Endothelial cell of umbilical vein (primary cell): ENCODE data around the gene STAG1. TPM values are rescaled to one million over a fixed set of nuclear protein-coding genes. Genes with fewer than 3 reads are reported as not detected.

Source experiments
- BruUV-seq: library from RNA; stranded (reverse); fragments of 400-500 nt; replicated peaks from 2 replicates; lab custom pipeline; 2021; lab: Mats Ljungman, UMichigan
- CTCF ChIA-PET: fragments of 300-600, 350-600 bp; sonication (Branson Sonifier 250); formaldehyde crosslinking; loops from one replicate; lab custom pipeline; 2021; ENCODE audit warnings: antibody characterized with exemption, inconsistent platforms; lab: Charles Lee
- POLR2A ChIA-PET: fragments of 300-600, 350-600 bp; sonication (Branson Sonifier 250); formaldehyde crosslinking; loops from one replicate; lab custom pipeline; 2021; ENCODE audit warnings: antibody characterized with exemption, inconsistent platforms; lab: Charles Lee
- DNase-seq: peaks from one replicate; pipeline ENCODE4 v3.0.0-alpha.2; 2011; ENCODE audit warnings: low read depth, low spot score
- FAIRE-seq: peaks from 2 replicates; lab custom pipeline; 2011; peaks lifted over from hg19 to GRCh38; lab: Jason Lieb, UNC
- H2AFZ ChIP-seq: 2 replicates; pipeline ENCODE4 v1.6.0; 2012; ENCODE audit warnings: low read depth, low read length, control low read depth, inconsistent platforms
- H3K27ac ChIP-seq: 2 replicates; pipeline ENCODE4 v1.5.1; 2011; ENCODE audit warnings: low read depth, mild to moderate bottlenecking, control low read depth, low read length, moderate library complexity; ENCODE audit not compliant: insufficient read depth
- H3K27me3 ChIP-seq, 2 experiments: 2 replicates each; pipeline versions ENCODE4 v1.6.0 to v1.6.1; 2011; ENCODE audit warnings: low read length in 2 of 2, mixed read lengths in 1 of 2; ENCODE audit not compliant: control insufficient read depth in 2 of 2, insufficient read depth in 2 of 2
- H3K36me3 ChIP-seq, 2 experiments: 2 replicates in 1 of 2; 3 replicates in 1 of 2; pipeline ENCODE4 v1.5.1; 2011; ENCODE audit warnings: low read length in 2 of 2, mild to moderate bottlenecking in 1 of 2, moderate library complexity in 1 of 2; ENCODE audit not compliant: control insufficient read depth in 2 of 2, insufficient read depth in 2 of 2; ENCODE audit errors: extremely low read depth in 1 of 2
- H3K4me1 ChIP-seq: 3 replicates; pipeline ENCODE4 v1.5.1; 2011; ENCODE audit warnings: mild to moderate bottlenecking, low read length; ENCODE audit not compliant: control insufficient read depth, insufficient read depth; ENCODE audit errors: extremely low read depth
- H3K4me2 ChIP-seq: 2 replicates; pipeline ENCODE4 v1.6.1; 2011; ENCODE audit warnings: low read length, control low read depth, mixed read lengths; ENCODE audit not compliant: insufficient read depth
- H3K4me3 ChIP-seq, 3 experiments: fragments of 200-600 bp in 1 of 3; sonication (generic), shearing (Covaris generic) in 1 of 3; replicated peaks in 1 of 3; 2 replicates each; pipeline ENCODE4 v1.5.1; 2011 to 2016; ENCODE audit warnings: control low read depth in 3 of 3, low read length in 3 of 3, mild to moderate bottlenecking in 2 of 3, inconsistent platforms in 1 of 3, low read depth in 1 of 3, moderate library complexity in 1 of 3; ENCODE audit not compliant: insufficient read depth in 1 of 3
- H3K79me2 ChIP-seq: 2 replicates; pipeline ENCODE4 v1.6.0; 2012; ENCODE audit warnings: low read length, inconsistent platforms; ENCODE audit not compliant: control insufficient read depth, insufficient read depth
- H3K9ac ChIP-seq: replicated peaks from 2 replicates; pipeline ENCODE3; 2011; ENCODE audit warnings: low read length, control low read depth; ENCODE audit not compliant: insufficient read depth; ENCODE audit errors: extremely low read depth
- H3K9me1 ChIP-seq: replicated peaks from 3 replicates; pipeline ENCODE4 v1.6.0; 2011; ENCODE audit warnings: mild to moderate bottlenecking, low read length; ENCODE audit not compliant: control insufficient read depth, insufficient read depth; ENCODE audit errors: extremely low read depth
- H3K9me3 ChIP-seq: replicated peaks from 2 replicates; pipeline ENCODE4 v1.5.1; 2012; ENCODE audit warnings: low read length, inconsistent platforms; ENCODE audit not compliant: control insufficient read depth, insufficient read depth
- H4K20me1 ChIP-seq: replicated peaks from 2 replicates; pipeline ENCODE3; 2011; ENCODE audit warnings: mild to moderate bottlenecking, low read length; ENCODE audit not compliant: control insufficient read depth, insufficient read depth; ENCODE audit errors: extremely low read depth
- CTCF ChIP-seq, 2 donors: IDR thresholded peaks; 1 replicate in 1 of 2; 2 replicates in 1 of 2; pipeline ENCODE4 v1.5.1; 2011; ENCODE audit warnings: low read length in 2 of 2, mild to moderate bottlenecking in 2 of 2, moderate library complexity in 2 of 2, control low read depth in 1 of 2, inconsistent platforms in 1 of 2, low read depth in 1 of 2; ENCODE audit not compliant: insufficient read depth in 1 of 2; ENCODE audit errors: extremely low read depth in 1 of 2
- EZH2 ChIP-seq: IDR thresholded peaks from 2 replicates; pipeline ENCODE4 v1.6.1; 2012; ENCODE audit warnings: borderline replicate concordance, low read depth, mild to moderate bottlenecking, moderate library complexity, low read length, inconsistent platforms; ENCODE audit not compliant: severe bottlenecking
- FOS ChIP-seq: IDR thresholded peaks from 2 replicates; pipeline ENCODE4 v1.6.1; 2011; ENCODE audit warnings: mild to moderate bottlenecking, low read length, moderate library complexity, borderline replicate concordance; ENCODE audit not compliant: insufficient read depth
- GATA2 ChIP-seq: IDR thresholded peaks from 2 replicates; pipeline ENCODE4 v1.7.0; 2011; ENCODE audit warnings: low read depth, mild to moderate bottlenecking, moderate library complexity, mixed read lengths, low read length; ENCODE audit not compliant: insufficient read length, insufficient read depth
- JUN ChIP-seq: IDR thresholded peaks from 2 replicates; pipeline ENCODE4 v1.6.1; 2011; ENCODE audit warnings: borderline replicate concordance, low read depth; ENCODE audit not compliant: insufficient read length, insufficient read depth
- MAX ChIP-seq: IDR thresholded peaks from 2 replicates; pipeline ENCODE4 v1.6.1; 2011; ENCODE audit not compliant: insufficient read depth, insufficient read length
- MYC ChIP-seq: IDR thresholded peaks from one replicate; pipeline ENCODE4 v1.6.1; 2011; ENCODE audit warnings: mild to moderate bottlenecking, low read depth, low read length
- POLR2A ChIP-seq: IDR thresholded peaks from 2 replicates; pipeline ENCODE4 v1.6.1; 2012; ENCODE audit warnings: low read depth, mild to moderate bottlenecking, control low read depth, low read length
- POLR2AphosphoS5 ChIP-seq: IDR thresholded peaks from 2 replicates; pipeline ENCODE4 v1.6.1; 2012; ENCODE audit warnings: low read depth, mild to moderate bottlenecking, control low read depth, low read length, moderate library complexity; ENCODE audit not compliant: insufficient read depth
- dilution Hi-C: fragments of 300-500 bp; cut with MboI; formaldehyde crosslinking; loops from one replicate; pipeline ENCODE4 v1.15.0; 2019; ENCODE audit warnings: low sequenced_read_pairs; ENCODE audit not compliant: extremely low pct_ligation_motif_present
- intact Hi-C: fragments of 100-400 bp; cut with micrococcal nuclease; formaldehyde crosslinking; loops from one replicate; pipeline ENCODE4 v1.10.0; 2022
- polyA plus RNA-seq, 4 experiments: library from polyadenylated mRNA; depleted of rRNA in 3 of 4; stranded (reverse) in 3 of 4; unstranded in 1 of 4; fragments of >200 nt; gene quantifications; 2 replicates each; pipeline versions ENCODE4 v1.2.1 to v1.2.3, GENCODE V29; 2011 to 2012; ENCODE audit warnings: missing spikeins in 1 of 4
- total RNA-seq: library from RNA; stranded (reverse); gene quantifications from 2 replicates; pipeline ENCODE4 v1.2.3, GENCODE V29; 2021

STAG1 gene
- total and polyA plus RNA-seq, 2 donors (not counting 3 experiments of a cell fraction or from before 2014, with no cell fraction given) = 7.4 to 42.1 TPM

- no peak overlapping the region for H3K27ac ChIP-seq
- H3K4me1 ChIP-seq = peaks cover 2% of the 10 kb centered on the region
- intact Hi-C loops = no loop called here
- no peak overlapping the region for H3K4me2 ChIP-seq
- dilution Hi-C loops = no loop called here
- BruUV-seq = no TSS peak
- H2AFZ ChIP-seq = no peak overlapping the region
- FAIRE-seq (peak; percentile 46), DNase-seq (peak; percentile 48)
- no peak overlapping the region for H3K4me3 ChIP-seq
- ChIA-PET POLR2A (no interaction called here), CTCF (interaction anchor here (1.3 kb wide), 1 partner anchor 236 kb away, joined by 5 read pairs; no protein-coding TSS in a partner anchor)
- no peaks in the 10 kb centered on the region for H3K9me3 ChIP-seq
- H3K36me3 ChIP-seq = peaks cover 0 to 5% of the 10 kb centered on the region in 2 experiments
- TF ChIP-seq POLR2AphosphoS5 (no peak), JUN (no peak), MAX (no peak), CTCF (IDR thresholded peaks at IDR 0.05; ENCODE audit: extremely low read depth in 1 of 2, insufficient read depth in 1 of 2, low read depth in 1 of 2, low read length in 2 of 2) (no peak), POLR2A (no peak), FOS (no peak), MYC (no peak), GATA2 (no peak), EZH2 (no peak)
- no peak overlapping the region for H3K9ac ChIP-seq
- no peaks in the 10 kb centered on the region for H3K27me3 ChIP-seq
- H3K79me2 ChIP-seq = no peaks in the 10 kb centered on the region
- H3K9me1 ChIP-seq = no peaks in the 10 kb centered on the region
- H4K20me1 ChIP-seq = no peaks in the 10 kb centered on the region
Measured at GRCh38 chr3:136516656-136517055, 235.5 kb downstream of the STAG1 start.
